Body of pancreas (tissue), 4 donors: ENCODE measurements around the gene MRPL43. TPM values are rescaled to one million over a fixed set of nuclear protein-coding genes. Genes with fewer than 3 reads are reported as not detected.
A peak's percentile ranks its signal among the peaks of the same experiment; 100 is the strongest.

Experiments used
- ATAC-seq: fragments of 150-250 bp; one replicate; pipeline ENCODE4 v1.9.1; 2016
- DNase-seq, 4 donors: peaks; one replicate each; pipeline ENCODE4 v3.0.0-alpha.2; 2019
- H3K27ac ChIP-seq, 4 donors: fragments of 200-600 bp; sonication (generic); 1 replicate in 3 of 4; 2 replicates in 1 of 4; pipeline versions ENCODE4 v1.5.1 to v1.6.1; 2016 to 2019; ENCODE audit warnings: mild to moderate bottlenecking in 1 of 4, mixed read lengths in 1 of 4, moderate library complexity in 1 of 4
- H3K27me3 ChIP-seq, 2 donors: fragments of 200-600 bp; sonication (generic); one replicate each; pipeline ENCODE4 v1.6.0; 2016; ENCODE audit warnings: mild to moderate bottlenecking in 1 of 2
- H3K36me3 ChIP-seq, 2 donors: fragments of 200-600 bp; sonication (generic); replicated peaks in 1 of 2; 2 replicates each; pipeline ENCODE4 v1.5.1; 2016; ENCODE audit warnings: low read depth in 2 of 2; ENCODE audit not compliant: insufficient read depth in 1 of 2
- H3K4me1 ChIP-seq: fragments of 200-600 bp; sonication (generic); one replicate; pipeline ENCODE4 v1.6.0; 2016
- H3K4me3 ChIP-seq, 2 donors: fragments of 200-600 bp; sonication (generic); 1 replicate in 1 of 2; 2 replicates in 1 of 2; pipeline ENCODE4 v1.5.1; 2016 to 2019
- H3K9me3 ChIP-seq, 3 donors: fragments of 200-600 bp; sonication (generic); 1 replicate in 2 of 3; 2 replicates in 1 of 3; pipeline ENCODE4 v1.5.1; 2016
- POLR2A ChIP-seq, 3 donors: fragments of 450-650 bp; IDR thresholded peaks; one replicate each; pipeline ENCODE4 v1.6.1; 2016; ENCODE audit warnings: antibody characterized with exemption in 3 of 3, mild to moderate bottlenecking in 2 of 3
- WGBS, 2 donors: methylation state at CpG; one replicate each; pipeline ENCODE4 v1.1.5; 2017; 5-methylcytosine and 5-hydroxymethylcytosine counted together
- intact Hi-C: fragments of 100-400 bp; cut with DNase I; formaldehyde crosslinking; loops from one replicate; pipeline ENCODE4 v1.15.1; 2023
- total RNA-seq, 2 donors: library from RNA; depleted of rRNA; stranded (reverse); fragments of >200 nt; gene quantifications; one replicate each; pipeline ENCODE4 v1.1.0, GENCODE V29; 2016
- TF ChIP-seq, protein P1 (sequence below), 7 experiments: fragments of 450-650 bp in 4 of 7; fragments of 200-600 bp in 3 of 7; sonication (generic) in 3 of 7; IDR thresholded peaks; one replicate each; pipeline ENCODE4 v1.5.1; 2016 to 2019; ENCODE audit warnings: antibody characterized with exemption in 7 of 7

Gene MRPL43
- total RNA-seq, 2 donors from 2014 or later: 53.7 to 90.5 TPM

DNA sequence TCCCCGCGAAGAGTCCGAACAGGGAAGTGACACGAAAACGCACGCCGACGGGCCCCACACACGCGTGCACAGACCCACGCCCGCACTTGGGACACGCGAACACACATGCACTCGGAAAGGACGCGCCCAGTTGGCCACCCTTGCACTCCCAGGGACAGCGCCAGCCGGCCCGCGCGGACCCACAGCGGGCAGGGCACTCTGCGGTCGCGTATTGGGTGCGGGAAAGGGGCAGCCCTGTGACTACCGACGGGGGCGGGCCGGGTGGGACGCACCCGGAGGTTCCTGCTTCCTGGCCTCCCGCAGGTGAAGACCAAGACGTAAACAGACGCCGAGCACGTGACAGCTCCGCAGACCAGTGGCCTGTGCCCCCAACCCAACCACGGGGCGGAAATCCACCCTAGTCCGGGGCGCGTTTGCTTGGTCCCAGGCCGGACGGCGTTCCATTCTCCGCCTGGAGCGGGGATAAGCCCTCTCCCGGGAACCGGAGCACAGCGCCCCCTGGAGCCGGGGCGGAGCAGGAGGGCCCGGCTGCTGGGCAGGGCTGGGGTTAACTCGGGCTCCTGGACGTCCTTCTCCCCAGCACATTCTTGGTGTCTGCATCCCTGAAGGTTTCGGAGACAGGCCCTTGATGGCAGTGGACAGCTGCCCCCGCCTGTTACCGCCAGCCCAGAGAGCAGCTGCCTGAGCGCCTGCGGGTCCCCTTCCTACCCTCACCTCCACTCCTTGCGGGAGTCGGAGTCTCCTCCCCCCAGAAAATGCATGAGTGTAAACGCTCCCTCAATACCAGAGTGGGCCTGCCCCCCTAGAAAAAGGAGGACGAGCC, 10.3 kb upstream of the MRPL43 start:
- Histone ChIP-seq H3K4me1 (peaks cover 49% of the 10 kb centered on the region), H3K36me3 (peaks cover 0 to 2% of the 10 kb centered on the region in 2 donors), H3K27me3 (no peaks in the 10 kb centered on the region), H3K4me3 (peak overlapping the region; percentile 32 to 61), H3K9me3 (no peaks in the 10 kb centered on the region), H3K27ac (peak overlapping the region; percentile 87 to 98 (median 97))
- WGBS, 2 donors: 0% methylated on average over 4 to 66 of the region's 66 CpGs
- intact Hi-C loops: no loop called here
- TF ChIP-seq, protein P1, sequence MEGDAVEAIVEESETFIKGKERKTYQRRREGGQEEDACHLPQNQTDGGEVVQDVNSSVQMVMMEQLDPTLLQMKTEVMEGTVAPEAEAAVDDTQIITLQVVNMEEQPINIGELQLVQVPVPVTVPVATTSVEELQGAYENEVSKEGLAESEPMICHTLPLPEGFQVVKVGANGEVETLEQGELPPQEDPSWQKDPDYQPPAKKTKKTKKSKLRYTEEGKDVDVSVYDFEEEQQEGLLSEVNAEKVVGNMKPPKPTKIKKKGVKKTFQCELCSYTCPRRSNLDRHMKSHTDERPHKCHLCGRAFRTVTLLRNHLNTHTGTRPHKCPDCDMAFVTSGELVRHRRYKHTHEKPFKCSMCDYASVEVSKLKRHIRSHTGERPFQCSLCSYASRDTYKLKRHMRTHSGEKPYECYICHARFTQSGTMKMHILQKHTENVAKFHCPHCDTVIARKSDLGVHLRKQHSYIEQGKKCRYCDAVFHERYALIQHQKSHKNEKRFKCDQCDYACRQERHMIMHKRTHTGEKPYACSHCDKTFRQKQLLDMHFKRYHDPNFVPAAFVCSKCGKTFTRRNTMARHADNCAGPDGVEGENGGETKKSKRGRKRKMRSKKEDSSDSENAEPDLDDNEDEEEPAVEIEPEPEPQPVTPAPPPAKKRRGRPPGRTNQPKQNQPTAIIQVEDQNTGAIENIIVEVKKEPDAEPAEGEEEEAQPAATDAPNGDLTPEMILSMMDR (IDR thresholded peaks at IDR 0.05): peak; percentile 85 to 95 (median 90)
- TF ChIP-seq POLR2A (IDR thresholded peaks at IDR 0.05): peak; percentile 36 to 64 (median 56)
- DNase-seq (peak; percentile 78 to 84 (median 82)), ATAC-seq (peak; percentile 61)

DNA sequence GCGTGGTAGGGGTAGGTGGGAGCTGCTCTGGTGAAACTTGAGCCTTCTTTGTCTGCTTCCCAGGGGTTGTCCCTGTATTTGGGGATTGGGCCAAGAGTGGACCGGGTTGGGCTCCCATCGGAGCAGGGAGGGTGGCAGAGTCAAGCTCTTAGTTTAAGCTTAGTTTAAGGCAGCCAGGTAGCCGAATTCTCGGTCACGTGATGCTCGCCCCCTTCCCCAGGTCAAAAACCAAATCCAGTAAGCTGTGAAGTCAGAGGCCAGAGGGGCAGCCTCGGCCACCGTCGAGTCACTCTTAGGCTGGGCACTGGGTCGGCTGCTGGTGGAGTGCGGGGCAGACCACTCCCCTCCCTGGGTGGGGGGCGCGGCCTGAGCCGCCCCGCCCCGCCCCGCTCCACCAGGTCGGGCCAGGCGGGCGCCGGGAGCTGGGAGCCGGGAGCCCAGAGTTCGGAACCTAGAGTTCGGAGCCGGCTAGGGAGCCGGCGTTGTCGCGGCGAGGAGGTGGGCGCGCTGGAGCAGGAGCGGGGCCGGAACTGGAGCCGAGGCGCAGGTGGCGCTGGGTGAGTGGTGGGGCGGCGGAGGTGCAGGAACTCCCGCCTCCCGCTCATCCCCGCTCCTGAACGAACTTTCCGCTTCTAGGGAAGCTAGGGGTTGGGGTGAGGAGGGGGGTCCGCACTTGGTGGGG, 9.5 kb upstream of the MRPL43 start:
- WGBS, 2 donors: 3 to 8% methylated on average over 16 to 43 of the region's 46 CpGs
- intact Hi-C loops: no loop called here
- Histone ChIP-seq H3K9me3 (no peaks in the 10 kb centered on the region), H3K27ac (peak overlapping the region; percentile 87 to 98 (median 97)), H3K27me3 (no peaks in the 10 kb centered on the region), H3K4me1 (peaks cover 42% of the 10 kb centered on the region), H3K36me3 (peaks cover 0 to 2% of the 10 kb centered on the region in 2 donors), H3K4me3 (peak overlapping the region; percentile 32 to 61)
- peak; percentile 39 to 66 (median 49) for DNase-seq
- ATAC-seq: peak; percentile 7
- no peak for TF ChIP-seq POLR2A (IDR thresholded peaks at IDR 0.05)
- TF ChIP-seq, protein P1 (IDR thresholded peaks at IDR 0.05): peak in 3 of 7 experiments; percentile 6 to 28 (median 6)

DNA sequence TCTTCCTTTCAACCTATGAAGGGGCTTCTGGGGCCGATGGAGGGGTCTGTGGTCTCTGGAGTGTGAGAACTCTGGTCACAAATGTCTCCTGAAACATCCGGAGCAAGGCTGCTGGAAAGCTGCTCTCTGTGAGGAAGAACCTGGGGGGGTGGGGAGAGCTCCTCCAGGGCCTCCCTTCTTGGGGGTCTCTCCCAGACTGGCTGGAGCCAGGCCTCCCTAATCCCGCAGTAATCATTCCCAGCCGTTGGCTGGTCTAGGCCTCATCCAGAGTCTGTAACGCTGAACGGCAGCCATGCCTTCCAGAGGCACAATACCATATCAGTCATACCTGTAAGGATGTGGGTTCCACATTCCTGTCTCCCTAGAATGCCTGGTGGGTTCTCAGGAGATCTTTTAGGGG, 7.9 kb upstream of the MRPL43 start:
- TF ChIP-seq POLR2A (IDR thresholded peaks at IDR 0.05): no peak
- TF ChIP-seq, protein P1 (IDR thresholded peaks at IDR 0.05): no peak
- no peak for ATAC-seq
- H3K9me3 ChIP-seq: no peaks in the 10 kb centered on the region
- intact Hi-C loops: no loop called here
- WGBS, 2 donors: 59 to 71% methylated on average over 4 to 6 of the region's 6 CpGs
- no peak overlapping the region for H3K27ac ChIP-seq
- H3K4me3 ChIP-seq: no peak overlapping the region
- peaks cover 27% of the 10 kb centered on the region for H3K4me1 ChIP-seq
- no peak for DNase-seq
- peaks cover 0 to 9% of the 10 kb centered on the region in 2 donors for H3K36me3 ChIP-seq
- no peaks in the 10 kb centered on the region for H3K27me3 ChIP-seq

DNA sequence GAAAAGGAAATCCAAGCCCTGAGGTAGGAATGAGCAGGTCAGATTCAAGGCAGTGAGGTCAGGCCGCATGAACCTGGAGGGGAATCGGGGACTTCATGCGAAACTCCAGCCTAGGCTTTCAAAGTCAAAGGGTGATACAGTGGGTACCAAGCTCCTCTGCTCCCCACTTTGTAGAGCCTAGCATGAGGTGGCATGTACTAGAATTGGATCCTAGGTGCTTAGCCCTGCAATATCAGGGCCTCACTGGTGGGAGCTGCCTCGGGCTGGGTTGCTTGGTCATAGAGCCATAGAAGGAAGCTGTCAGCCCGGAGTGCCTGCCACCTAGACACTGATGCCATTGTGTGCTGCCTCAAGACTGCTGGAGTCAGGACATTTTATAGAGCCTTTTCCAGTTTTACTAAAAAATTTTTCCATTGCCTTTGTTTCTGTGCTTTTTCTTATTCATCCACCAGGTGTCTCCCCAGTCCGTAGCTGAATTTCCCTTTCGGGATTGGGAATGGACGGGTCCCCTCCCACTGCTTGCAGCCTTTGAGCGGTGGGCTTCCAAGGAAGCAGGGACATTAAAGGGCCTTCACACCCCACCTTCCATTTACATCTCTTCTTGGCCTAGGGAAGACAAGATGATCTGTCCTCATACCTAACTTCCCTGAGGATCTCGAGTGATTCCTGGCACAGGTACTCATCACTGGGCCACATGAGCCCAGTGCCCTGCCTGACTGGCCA, 6.8 kb upstream of the MRPL43 start:
- Histone ChIP-seq H3K27me3 (no peaks in the 10 kb centered on the region), H3K9me3 (no peaks in the 10 kb centered on the region), H3K4me3 (no peak overlapping the region), H3K4me1 (peaks cover 34% of the 10 kb centered on the region), H3K36me3 (peaks cover 0 to 9% of the 10 kb centered on the region in 2 donors), H3K27ac (no peak overlapping the region)
- TF ChIP-seq, protein P1 (IDR thresholded peaks at IDR 0.05): peak; percentile 34 to 79 (median 73)
- TF ChIP-seq POLR2A (IDR thresholded peaks at IDR 0.05): no peak
- 43 to 49% methylated on average over 10 of the region's 10 CpGs for WGBS, 2 donors
- peak in 1 of 4 donors; percentile 22 for DNase-seq
- intact Hi-C loops: no loop called here
- no peak for ATAC-seq
